Effector memory CD8-positive, alpha-beta T cell (primary cell): ENCODE data around the gene SFMBT2.
A peak's percentile ranks its signal among the peaks of the same experiment; 100 is the strongest.
"Not testable (repeated sequence)": the region's sequence is repeated elsewhere in the genome, so short reads cannot be mapped to it uniquely, and the experiment has no call there.

ENCODE experiments used
- ATAC-seq: fragments of 150-1000 bp; cut with Tn5 transposase; replicated peaks from 2 replicates; pipeline ENCODE4 v1.10.0; 2021; ENCODE audit warnings: mild to moderate bottlenecking, moderate library complexity
- DNase-seq, 3 experiments: peaks; one replicate each; pipeline ENCODE4 v3.0.0; 2021
- H3K27ac Mint-ChIP-seq, 2 donors: one replicate each; pipeline ENCODE4 v1.8.0; 2022; ENCODE audit warnings: mild to moderate bottlenecking in 2 of 2, mixed read lengths in 2 of 2, moderate library complexity in 2 of 2
- H3K27me3 Mint-ChIP-seq, 2 donors: one replicate each; pipeline ENCODE4 v1.8.0; 2022; ENCODE audit warnings: mixed read lengths in 2 of 2
- H3K36me3 Mint-ChIP-seq: one replicate; pipeline ENCODE4 v1.8.0; 2022; ENCODE audit warnings: mild to moderate bottlenecking, moderate library complexity, mixed read lengths; ENCODE audit not compliant: insufficient read depth
- H3K4me1 Mint-ChIP-seq, 2 donors: one replicate each; pipeline ENCODE4 v1.8.0; 2022; ENCODE audit warnings: low read depth in 2 of 2, mixed read lengths in 2 of 2
- H3K4me3 Mint-ChIP-seq, 2 donors: one replicate each; pipeline ENCODE4 v1.8.0; 2022; ENCODE audit warnings: mild to moderate bottlenecking in 2 of 2, mixed read lengths in 2 of 2, moderate library complexity in 2 of 2
- H3K9me3 Mint-ChIP-seq, 2 donors: one replicate each; pipeline ENCODE4 v1.8.0; 2022; ENCODE audit warnings: mixed read lengths in 2 of 2

SFMBT2 gene

DNA sequence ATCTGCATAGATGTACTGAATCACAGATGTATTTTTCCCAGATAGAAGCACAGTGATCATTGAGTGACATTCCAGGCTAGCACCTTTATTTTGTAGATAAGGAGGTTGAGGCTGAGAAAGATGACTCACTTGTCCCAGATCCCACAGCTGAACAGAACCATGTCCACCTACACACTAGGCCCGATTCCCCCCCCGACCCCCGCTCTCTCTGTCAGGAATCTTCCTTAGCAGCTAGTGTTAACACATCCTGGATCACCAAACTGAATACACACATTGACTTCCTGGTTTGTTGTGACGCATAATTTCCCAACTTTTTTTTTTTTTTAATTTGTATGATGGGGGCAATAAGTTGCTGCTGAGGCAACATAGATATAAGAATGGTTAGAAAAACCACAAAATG lies 5.2 kb downstream of the SFMBT2 start:
- Mint-ChIP-seq H3K4me1 (peaks cover 38 to 59% of the 10 kb centered on the region in 2 donors), H3K4me3 (peak overlapping the region in 1 of 2 donors; percentile 33)
- no peak for DNase-seq

DNA sequence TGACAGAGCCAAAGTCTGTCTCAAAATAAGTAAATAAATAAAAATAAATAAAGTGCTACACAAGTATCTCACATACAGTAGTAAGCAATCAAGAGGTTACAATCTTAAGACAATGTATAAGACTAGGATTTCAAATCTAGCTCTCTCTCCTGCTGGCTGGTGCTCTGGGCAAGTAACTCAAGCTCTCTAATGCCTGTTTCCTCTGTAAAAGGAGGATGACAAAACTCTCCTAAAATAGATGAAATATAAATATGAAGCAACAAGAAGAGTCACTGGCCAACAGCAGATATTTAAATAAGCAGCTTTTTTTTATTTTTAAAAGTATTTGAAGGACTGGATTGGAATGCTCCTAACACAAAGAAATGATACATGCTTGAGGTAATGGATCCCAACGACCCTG lies 7.2 kb downstream of the SFMBT2 start:
- Mint-ChIP-seq H3K9me3 (no peaks in the 10 kb centered on the region), H3K4me1 (peaks cover 40 to 53% of the 10 kb centered on the region in 2 donors)
- ATAC-seq, result no peak

More for the DNA sequence above, 5.2 kb downstream of the SFMBT2 start:
- no peak for ATAC-seq
- Mint-ChIP-seq H3K36me3 (peaks cover 16% of the 10 kb centered on the region), H3K27me3 (no peaks in the 10 kb centered on the region), H3K27ac (peak overlapping the region in 1 of 2 donors; percentile 84), H3K9me3 (no peaks in the 10 kb centered on the region)

DNA sequence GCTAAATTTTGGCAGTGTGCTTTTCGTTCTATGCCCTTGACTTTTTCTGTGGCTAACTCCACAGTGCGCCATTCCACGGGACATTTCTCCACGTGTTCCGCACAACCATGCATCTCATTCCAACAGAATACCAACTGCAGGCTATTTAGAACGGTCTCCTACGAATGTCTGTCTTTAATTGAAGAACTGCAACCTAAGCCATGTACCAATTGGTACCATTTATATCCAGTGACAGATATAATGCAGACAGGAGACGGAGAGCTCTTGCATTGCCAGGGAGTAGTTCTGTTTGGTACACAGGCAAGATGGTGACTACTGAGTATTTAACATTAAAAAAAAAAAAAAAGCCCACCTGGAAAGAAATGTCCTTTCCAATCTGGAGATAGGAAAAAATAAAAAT lies 9.1 kb downstream of the SFMBT2 start:
- no peaks in the 10 kb centered on the region for H3K9me3 Mint-ChIP-seq
- DNase-seq (no peak), ATAC-seq (no peak)
- H3K27ac Mint-ChIP-seq, result no peak overlapping the region
- H3K27me3 Mint-ChIP-seq, result no peaks in the 10 kb centered on the region
- no peaks in the 10 kb centered on the region for H3K36me3 Mint-ChIP-seq
- no peak overlapping the region for H3K4me3 Mint-ChIP-seq
- peaks cover 50 to 65% of the 10 kb centered on the region in 2 donors for H3K4me1 Mint-ChIP-seq

More for the DNA sequence above, 7.2 kb downstream of the SFMBT2 start:
- Mint-ChIP-seq H3K4me3 (no peak overlapping the region), H3K27me3 (no peaks in the 10 kb centered on the region), H3K27ac (no peak overlapping the region), H3K36me3 (no peaks in the 10 kb centered on the region)
- DNase-seq, result no peak

DNA sequence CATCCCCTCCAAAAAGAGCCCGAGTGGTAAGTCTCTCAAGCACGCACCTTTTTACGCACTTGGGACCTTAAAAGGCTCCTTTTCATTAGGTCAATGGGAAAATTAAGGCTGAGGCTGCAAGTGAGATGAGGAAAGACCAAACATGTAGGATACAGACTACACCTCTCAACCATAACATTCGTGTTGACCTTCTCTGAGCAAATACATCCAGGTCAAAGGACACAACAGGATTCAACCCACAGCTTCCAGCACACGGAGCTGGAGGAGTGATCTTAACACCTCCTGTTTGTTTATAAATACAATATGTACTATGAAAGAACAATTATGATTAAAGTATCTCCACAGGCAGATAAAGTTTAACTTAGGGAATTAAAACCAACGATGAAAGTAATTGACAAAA lies 9.7 kb downstream of the SFMBT2 start:
- Mint-ChIP-seq H3K4me3 (no peak overlapping the region), H3K27ac (peak overlapping the region in 1 of 2 donors; percentile 49), H3K27me3 (no peaks in the 10 kb centered on the region), H3K9me3 (no peaks in the 10 kb centered on the region), H3K4me1 (peaks cover 51 to 64% of the 10 kb centered on the region in 2 donors), H3K36me3 (no peaks in the 10 kb centered on the region)
- no peak for ATAC-seq
- DNase-seq, result no peak

DNA sequence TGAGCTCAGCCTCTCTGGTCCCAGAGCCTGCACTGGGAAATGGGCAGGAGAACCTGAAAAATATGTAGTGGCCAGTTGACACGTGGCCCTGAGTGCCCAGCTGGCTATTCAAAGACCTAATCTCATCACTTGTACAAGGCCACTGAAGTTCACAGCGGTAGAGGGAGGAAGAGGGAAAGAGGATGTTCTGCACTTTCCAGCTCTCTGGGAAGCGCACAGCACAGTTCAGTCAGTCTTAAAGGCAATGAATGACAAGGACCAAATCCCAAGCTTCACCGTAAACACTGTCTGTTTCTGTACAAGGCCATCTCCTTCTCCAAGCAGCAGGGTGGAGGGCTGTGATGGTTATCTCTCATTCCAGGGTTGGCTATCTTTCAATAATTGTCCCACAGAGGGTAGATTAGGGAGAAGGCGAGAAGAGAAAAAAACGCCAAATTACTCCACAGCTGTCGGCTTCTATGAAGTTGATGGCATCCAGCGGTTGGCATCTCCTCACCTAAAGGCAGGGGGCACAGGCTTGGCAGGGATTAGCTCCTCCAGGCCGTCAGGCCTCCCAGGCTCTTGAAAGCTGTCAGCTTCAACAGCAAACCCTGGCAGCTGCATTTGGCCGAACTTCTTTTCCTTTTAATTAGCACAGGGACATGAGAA lies 10.6 kb downstream of the SFMBT2 start:
- H3K36me3 Mint-ChIP-seq, result no peaks in the 10 kb centered on the region
- H3K9me3 Mint-ChIP-seq, result no peaks in the 10 kb centered on the region
- H3K27me3 Mint-ChIP-seq, result no peaks in the 10 kb centered on the region
- peak overlapping the region; percentile 49 to 59 for H3K27ac Mint-ChIP-seq
- no peak for DNase-seq
- peaks cover 51 to 64% of the 10 kb centered on the region in 2 donors for H3K4me1 Mint-ChIP-seq
- H3K4me3 Mint-ChIP-seq, result no peak overlapping the region
- ATAC-seq, result no peak

DNA sequence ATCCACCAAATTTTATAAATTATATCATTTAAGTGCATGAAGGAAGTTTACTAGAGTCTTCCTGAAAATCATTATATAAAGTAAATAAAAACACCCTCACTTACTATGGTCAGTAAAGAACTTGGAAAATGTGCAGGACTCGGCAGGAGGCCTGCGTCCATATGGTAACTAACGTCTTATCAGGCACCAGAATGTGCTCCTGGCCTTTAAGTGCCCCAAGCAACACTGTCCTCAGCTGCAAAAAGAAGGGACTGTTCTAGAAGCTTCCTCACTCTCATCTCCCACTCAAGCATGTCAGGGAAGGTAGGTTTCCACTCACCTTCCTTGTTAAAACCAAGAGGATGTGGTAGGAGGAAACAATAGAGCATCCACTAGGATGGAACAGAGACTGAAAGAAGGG lies 11.3 kb downstream of the SFMBT2 start:
- Mint-ChIP-seq H3K4me1 (peaks cover 51 to 61% of the 10 kb centered on the region in 2 donors), H3K9me3 (no peaks in the 10 kb centered on the region), H3K27ac (peak overlapping the region; percentile 49 to 59), H3K27me3 (no peaks in the 10 kb centered on the region), H3K4me3 (no peak overlapping the region), H3K36me3 (no peaks in the 10 kb centered on the region)
- ATAC-seq (no peak), DNase-seq (no peak)

DNA sequence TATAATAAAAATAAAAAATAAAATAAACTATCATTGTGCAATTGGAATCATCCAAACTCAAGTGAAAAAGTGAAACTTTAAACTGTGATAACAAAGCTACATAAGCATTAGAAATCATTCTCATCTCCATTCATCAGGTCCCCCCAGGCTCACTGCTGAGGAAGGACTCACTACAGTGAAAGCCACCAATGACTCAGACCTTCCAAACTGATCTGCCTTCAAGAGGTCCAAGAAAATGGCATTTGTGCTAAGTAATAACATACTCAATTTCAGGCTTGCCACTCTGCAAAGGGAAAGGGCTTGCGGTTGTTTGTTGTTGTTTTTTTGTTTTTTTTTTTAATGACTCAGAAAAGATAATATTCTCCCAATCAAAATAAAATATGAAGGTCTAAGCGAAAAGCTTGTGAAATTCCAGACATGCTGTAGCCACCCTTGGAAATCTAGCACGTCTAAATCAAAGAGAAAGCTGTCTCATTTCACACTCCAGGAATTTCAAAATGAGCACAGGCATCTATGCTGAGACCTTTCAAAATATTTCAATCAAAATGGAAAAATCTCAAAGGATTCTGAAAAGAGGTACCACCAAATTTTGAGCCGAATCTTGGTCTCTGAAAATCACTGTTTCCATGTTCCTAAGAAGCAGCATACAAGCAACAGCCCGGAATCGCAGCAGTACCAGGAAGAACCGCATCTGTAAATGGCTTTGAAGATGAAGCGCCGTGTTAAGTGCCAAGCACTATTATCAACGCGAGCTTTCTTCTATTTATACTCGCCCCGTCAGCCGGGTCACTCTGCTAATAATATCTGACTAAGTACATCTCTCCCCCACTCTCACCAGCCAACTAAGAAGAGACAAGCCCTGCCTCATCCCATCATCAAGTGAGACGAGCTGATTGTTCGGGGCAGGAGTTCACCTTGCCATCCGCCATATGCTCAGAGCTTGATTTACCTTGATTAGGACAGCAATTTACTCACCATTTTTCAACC lies 13.5 kb downstream of the SFMBT2 start:
- Mint-ChIP-seq H3K27me3 (no peaks in the 10 kb centered on the region), H3K27ac (peak overlapping the region in 1 of 2 donors; percentile 56), H3K4me3 (no peak overlapping the region), H3K4me1 (peaks cover 50 to 55% of the 10 kb centered on the region in 2 donors), H3K36me3 (no peaks in the 10 kb centered on the region), H3K9me3 (no peaks in the 10 kb centered on the region)
- DNase-seq (no peak), ATAC-seq (no peak)

DNA sequence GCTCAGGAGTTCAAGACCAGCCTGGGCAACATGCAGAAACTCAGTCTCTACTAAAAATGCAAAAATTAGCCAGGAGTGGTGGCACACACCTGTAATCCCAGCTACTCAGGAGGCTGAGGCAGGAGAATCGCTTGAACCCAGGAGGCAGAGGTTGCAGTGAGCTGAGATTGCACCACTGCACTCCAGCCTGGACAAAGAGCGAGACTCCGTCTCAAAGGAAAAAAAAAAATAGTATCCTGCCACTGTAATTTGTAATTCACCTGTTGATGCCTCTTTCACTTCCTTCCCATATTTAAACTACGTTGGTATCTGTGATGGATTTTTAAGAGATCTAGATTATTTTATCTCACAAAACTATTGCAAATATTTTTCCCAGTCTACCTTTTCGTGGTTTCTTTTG lies 18.5 kb downstream of the SFMBT2 start:
- ATAC-seq, H3K36me3 Mint-ChIP-seq, H3K27me3 Mint-ChIP-seq, H3K4me3 Mint-ChIP-seq, DNase-seq, H3K9me3 Mint-ChIP-seq: not testable (repeated sequence)
- H3K4me1 Mint-ChIP-seq, result peaks cover 43 to 58% of the 10 kb centered on the region in 2 donors
- H3K27ac Mint-ChIP-seq, result peak overlapping the region in 1 of 2 donors; percentile 29

DNA sequence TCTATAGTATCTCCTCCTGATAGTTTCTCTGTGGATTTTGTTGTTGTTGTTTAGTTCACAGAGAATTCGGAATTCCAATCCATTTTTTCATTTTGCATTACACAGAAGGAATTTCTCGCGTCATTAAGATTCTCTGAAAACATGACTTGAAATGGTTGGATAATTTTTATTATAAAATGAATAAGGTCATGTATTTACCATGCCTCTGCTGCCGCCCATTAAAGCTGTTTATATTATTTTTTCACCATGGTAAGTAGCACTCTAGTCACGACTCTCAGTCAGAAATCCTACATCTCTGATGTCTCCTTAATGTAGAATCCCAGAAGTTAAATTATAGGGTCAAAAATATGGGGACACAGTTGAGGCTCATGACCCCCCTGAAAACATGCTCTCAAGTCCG lies 19.1 kb downstream of the SFMBT2 start:
- no peak overlapping the region for H3K27ac Mint-ChIP-seq
- DNase-seq, result no peak
- H3K27me3 Mint-ChIP-seq, result no peaks in the 10 kb centered on the region
- H3K36me3 Mint-ChIP-seq, result peaks cover 2% of the 10 kb centered on the region
- no peak for ATAC-seq
- H3K4me3 Mint-ChIP-seq, result no peak overlapping the region
- peaks cover 42 to 58% of the 10 kb centered on the region in 2 donors for H3K4me1 Mint-ChIP-seq
- no peaks in the 10 kb centered on the region for H3K9me3 Mint-ChIP-seq

DNA sequence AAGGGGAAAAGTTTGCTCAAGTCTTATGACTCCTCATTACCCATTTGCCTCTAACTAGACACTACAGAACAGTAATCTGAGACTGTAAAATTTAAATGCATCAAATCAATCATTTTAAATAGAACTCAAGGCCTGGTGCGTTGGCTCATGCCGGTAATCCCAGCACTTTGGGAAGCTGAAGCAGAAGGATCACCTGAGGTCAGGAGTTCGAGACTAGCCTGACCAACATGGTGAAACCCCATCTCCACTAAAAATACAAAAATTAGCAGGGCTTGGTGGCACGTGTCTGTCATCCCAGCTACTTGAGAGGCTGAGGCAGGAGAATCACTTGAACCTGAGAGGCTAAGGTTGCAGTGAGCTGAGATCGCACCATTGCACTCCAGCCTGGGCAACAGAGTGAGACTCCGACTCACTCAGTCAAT lies 20.1 kb downstream of the SFMBT2 start:
- H3K4me3 Mint-ChIP-seq, DNase-seq, ATAC-seq, H3K27ac Mint-ChIP-seq, H3K27me3 Mint-ChIP-seq, H3K9me3 Mint-ChIP-seq, H3K36me3 Mint-ChIP-seq: not testable (repeated sequence)
- H3K4me1 Mint-ChIP-seq, result peaks cover 38 to 50% of the 10 kb centered on the region in 2 donors

DNA sequence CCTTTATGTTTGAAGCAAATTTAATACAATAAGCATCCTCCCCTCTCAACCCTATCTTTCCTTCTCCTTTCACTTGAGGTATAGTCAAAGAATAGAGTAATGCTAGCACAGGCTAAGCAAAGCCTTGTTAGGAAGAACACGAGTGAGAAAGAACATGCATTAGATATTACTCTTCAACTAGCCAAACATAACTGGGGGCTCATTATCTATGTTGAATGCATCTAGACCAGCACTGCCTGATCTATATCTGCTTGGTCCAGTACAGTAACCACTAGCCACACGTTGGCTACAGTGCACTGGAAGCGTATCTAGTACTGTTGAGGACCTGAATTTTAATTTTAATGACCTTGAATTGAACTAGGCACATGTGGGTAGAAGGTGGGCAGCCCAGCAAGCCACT lies 21.0 kb downstream of the SFMBT2 start:
- Mint-ChIP-seq H3K4me1 (peaks cover 42 to 52% of the 10 kb centered on the region in 2 donors), H3K9me3 (no peaks in the 10 kb centered on the region), H3K27me3 (no peaks in the 10 kb centered on the region), H3K4me3 (peak overlapping the region; percentile 19 to 58), H3K27ac (peak overlapping the region in 1 of 2 donors; percentile 86), H3K36me3 (peaks cover 2% of the 10 kb centered on the region)
- no peak for DNase-seq
- no peak for ATAC-seq

DNA sequence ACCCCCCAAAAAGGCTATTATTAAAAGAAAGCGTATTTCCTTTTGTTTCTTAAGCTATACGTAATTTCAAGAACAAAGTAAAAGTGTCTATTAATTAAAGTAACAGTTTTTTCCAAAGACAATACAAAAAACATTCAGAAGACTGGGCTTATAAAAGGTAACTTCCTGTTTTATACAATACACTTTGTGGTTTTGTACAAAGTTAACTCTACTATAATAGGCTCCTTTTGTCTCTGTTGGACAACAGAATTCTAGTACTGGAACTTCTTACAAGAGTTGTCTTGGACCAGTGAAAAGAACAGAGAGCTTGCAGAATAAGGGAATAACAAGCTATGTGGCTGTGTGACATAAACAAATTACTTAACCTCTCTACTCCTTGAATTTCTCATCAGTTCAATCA lies 21.5 kb downstream of the SFMBT2 start:
- no peak for DNase-seq
- ATAC-seq, result peak; percentile 37
- peaks cover 2% of the 10 kb centered on the region for H3K36me3 Mint-ChIP-seq
- H3K9me3 Mint-ChIP-seq, result no peaks in the 10 kb centered on the region
- peaks cover 40 to 51% of the 10 kb centered on the region in 2 donors for H3K4me1 Mint-ChIP-seq
- peak overlapping the region; percentile 19 to 58 for H3K4me3 Mint-ChIP-seq
- H3K27me3 Mint-ChIP-seq, result no peaks in the 10 kb centered on the region
- H3K27ac Mint-ChIP-seq, result peak overlapping the region; percentile 84 to 86

DNA sequence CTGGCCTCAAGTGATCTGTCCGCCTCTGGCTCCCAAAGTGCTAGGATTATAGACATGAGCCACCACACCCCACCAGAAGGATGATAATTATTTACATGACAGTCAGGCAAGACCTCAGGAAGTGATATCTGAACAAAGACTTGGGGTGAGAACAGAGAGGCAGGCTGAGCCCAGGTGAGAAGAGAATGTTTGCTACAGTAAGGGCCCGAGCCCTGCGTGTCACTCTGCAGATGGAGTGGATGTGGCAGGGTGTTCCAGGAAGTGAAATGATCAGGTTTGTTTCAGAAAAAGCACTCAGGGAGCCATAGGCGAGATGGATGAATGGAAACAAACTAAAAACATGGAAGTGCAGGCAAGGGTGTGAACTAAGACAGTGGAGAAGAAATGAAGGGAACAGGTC lies 22.2 kb downstream of the SFMBT2 start:
- Mint-ChIP-seq H3K9me3 (no peaks in the 10 kb centered on the region), H3K4me1 (peaks cover 38 to 49% of the 10 kb centered on the region in 2 donors), H3K36me3 (peaks cover 2% of the 10 kb centered on the region), H3K4me3 (peak overlapping the region; percentile 58 to 62), H3K27ac (peak overlapping the region; percentile 84 to 86), H3K27me3 (no peaks in the 10 kb centered on the region)
- peak in 2 of 3 experiments; percentile 21 to 30 for DNase-seq
- ATAC-seq, result peak; percentile 93
